SK-N-SH treated with all-trans-retinoic acid at 6 μM for 48 hours (cell line): Measurements from ENCODE around the gene C9orf40.

ENCODE experiments used
- ATAC-seq: fragments of 200-7000 bp; cut with Tn5 transposase; 3 replicates; pipeline ENCODE4 v1.9.1; 2020; ENCODE audit warnings: mild to moderate bottlenecking, moderate library complexity
- ARNTL ChIP-seq: fragments of 450-650 bp; formaldehyde crosslinking; IDR thresholded peaks from 2 replicates; pipeline ENCODE4 v1.5.0; 2020; ENCODE audit warnings: low read depth, mild to moderate bottlenecking, moderate library complexity, borderline replicate concordance
- BACH2 ChIP-seq: fragments of 250-450 bp; sonication (Bioruptor Pico); IDR thresholded peaks from 2 replicates; pipeline ENCODE4 v1.9.0; 2021; ENCODE audit warnings: mild to moderate bottlenecking, borderline replicate concordance
- CREB5 ChIP-seq: fragments of 250-450 bp; sonication (Bioruptor Pico); IDR thresholded peaks from 2 replicates; pipeline ENCODE4 v1.5.1; 2020; ENCODE audit warnings: low read depth, mild to moderate bottlenecking, moderate library complexity
- CSDC2 ChIP-seq: fragments of 250-450 bp; sonication (Bioruptor Pico); IDR thresholded peaks from 2 replicates; pipeline ENCODE4 v1.5.0; 2020; ENCODE audit warnings: mild to moderate bottlenecking, moderate library complexity
- CSRNP3 ChIP-seq: fragments of 250-450 bp; sonication (Bioruptor Pico); IDR thresholded peaks from 2 replicates; pipeline ENCODE4 v1.5.1; 2021; ENCODE audit warnings: mild to moderate bottlenecking, moderate library complexity
- ESRRG ChIP-seq: fragments of 250-450 bp; sonication (Bioruptor Pico); IDR thresholded peaks from 2 replicates; pipeline ENCODE4 v1.6.1; 2021; ENCODE audit warnings: mild to moderate bottlenecking
- GLIS3 ChIP-seq: fragments of 250-450 bp; sonication (Bioruptor Pico); IDR thresholded peaks from 2 replicates; pipeline ENCODE4 v1.5.0; 2020; ENCODE audit warnings: mild to moderate bottlenecking, moderate library complexity
- ISL1 ChIP-seq: fragments of 250-450 bp; sonication (Bioruptor Pico); IDR thresholded peaks from 2 replicates; pipeline ENCODE4 v2.1.2; 2022; ENCODE audit warnings: mild to moderate bottlenecking, moderate library complexity
- PATZ1 ChIP-seq: fragments of 250-450 bp; sonication (Bioruptor Pico); IDR thresholded peaks from 2 replicates; pipeline ENCODE4 v1.8.0; 2020; ENCODE audit warnings: mild to moderate bottlenecking, moderate library complexity, borderline replicate concordance
- POU6F1 ChIP-seq: fragments of 250-450 bp; sonication (Bioruptor Pico); IDR thresholded peaks from 2 replicates; pipeline ENCODE4 v1.8.0; 2021; ENCODE audit warnings: low read depth, mild to moderate bottlenecking, moderate library complexity, borderline replicate concordance
- PPARA ChIP-seq: fragments of 250-450 bp; sonication (Bioruptor Pico); IDR thresholded peaks from 2 replicates; pipeline ENCODE4 v1.5.0; 2020; ENCODE audit warnings: mild to moderate bottlenecking, borderline replicate concordance
- RARB ChIP-seq: fragments of 250-450 bp; sonication (Bioruptor Pico); IDR thresholded peaks from 2 replicates; pipeline ENCODE4 v1.8.0; 2021; ENCODE audit warnings: mild to moderate bottlenecking, moderate library complexity
- SNAI2 ChIP-seq: fragments of 250-450 bp; sonication (Bioruptor Pico); IDR thresholded peaks from 2 replicates; pipeline ENCODE4 v1.5.0; 2020; ENCODE audit warnings: mild to moderate bottlenecking, moderate library complexity
- TCF4 ChIP-seq: fragments of 250-450 bp; sonication (Bioruptor Pico); IDR thresholded peaks from 2 replicates; pipeline ENCODE4 v1.8.0; 2021; ENCODE audit warnings: mild to moderate bottlenecking, moderate library complexity, borderline replicate concordance
- TOX ChIP-seq: fragments of 250-450 bp; sonication (Bioruptor Pico); IDR thresholded peaks from 2 replicates; pipeline ENCODE4 v1.8.0; 2021; ENCODE audit warnings: mild to moderate bottlenecking, moderate library complexity, borderline replicate concordance
- ZC3H10 ChIP-seq: fragments of 250-450 bp; sonication (Bioruptor Pico); IDR thresholded peaks from 2 replicates; pipeline ENCODE4 v1.5.1; 2021; ENCODE audit warnings: mild to moderate bottlenecking, moderate library complexity
- ZFP30 ChIP-seq: fragments of 450-650 bp; formaldehyde crosslinking; IDR thresholded peaks from 2 replicates; pipeline ENCODE4 v1.5.0; 2022; ENCODE audit warnings: mild to moderate bottlenecking, moderate library complexity
- ZNF565 ChIP-seq: fragments of 450-650 bp; formaldehyde crosslinking; conservative IDR thresholded peaks from 2 replicates; pipeline ENCODE4 v1.5.0; 2020; ENCODE audit warnings: low read depth, mild to moderate bottlenecking, moderate library complexity
- ZNF70 ChIP-seq: fragments of 450-650 bp; formaldehyde crosslinking; IDR thresholded peaks from 2 replicates; pipeline ENCODE4 v1.5.0; 2020; ENCODE audit warnings: mild to moderate bottlenecking, moderate library complexity
- ZNF8 ChIP-seq: fragments of 450-650 bp; formaldehyde crosslinking; IDR thresholded peaks from 2 replicates; pipeline ENCODE4 v1.5.0; 2020; ENCODE audit warnings: mild to moderate bottlenecking, moderate library complexity

C9orf40 gene

GRCh38 chr9:74975538-74975937, 22.8 kb upstream of the C9orf40 start:
- ATAC-seq: no peak
- TF ChIP-seq PATZ1 (CRISPR knock-in tag) (no peak), BACH2 (CRISPR knock-in tag) (no peak), POU6F1 (CRISPR knock-in tag) (no peak), CSRNP3 (no peak), SNAI2 (CRISPR knock-in tag) (no peak), CSDC2 (CRISPR knock-in tag) (no peak), ESRRG (CRISPR knock-in tag) (no peak), ISL1 (CRISPR knock-in tag) (no peak), PPARA (CRISPR knock-in tag) (no peak), ZFP30 (CRISPR knock-in tag) (no peak), TCF4 (CRISPR knock-in tag) (no peak), GLIS3 (no peak)

- TF ChIP-seq TOX (CRISPR knock-in tag) (no peak), ZNF8 (CRISPR knock-in tag) (no peak), CREB5 (no peak), ESRRG (CRISPR knock-in tag) (no peak), BACH2 (CRISPR knock-in tag) (no peak), ZNF70 (CRISPR knock-in tag) (no peak), PATZ1 (CRISPR knock-in tag) (no peak), ISL1 (CRISPR knock-in tag) (no peak), ARNTL (CRISPR knock-in tag) (no peak), SNAI2 (CRISPR knock-in tag) (no peak), ZNF565 (no peak), TCF4 (CRISPR knock-in tag) (no peak), CSRNP3 (no peak), ZC3H10 (CRISPR knock-in tag) (no peak)
- ATAC-seq: no peak
These were observed 21.8 kb upstream of the C9orf40 start for GRCh38 chr9:74974558-74974957.

GRCh38 chr9:74973714-74974113, 21.0 kb upstream of the C9orf40 start:
- no peak for ATAC-seq
- TF ChIP-seq POU6F1 (CRISPR knock-in tag) (no peak), RARB (CRISPR knock-in tag) (no peak), PATZ1 (CRISPR knock-in tag) (no peak), TCF4 (CRISPR knock-in tag) (no peak), CSRNP3 (no peak), ZNF70 (CRISPR knock-in tag) (no peak), SNAI2 (CRISPR knock-in tag) (no peak), ZC3H10 (CRISPR knock-in tag) (no peak)
